ENCODE results near the gene AFF3.

GRCh38 chr2:99743146-99743545 lies 399.2 kb downstream of the AFF3 start:
- no peak for TF ChIP-seq CTCF (IDR thresholded peaks at IDR 0.05; ENCODE audit: poor library complexity)
- no peak for TF ChIP-seq EZH2 (IDR thresholded peaks at IDR 0.05; ENCODE audit: borderline replicate concordance)
- no peak for TF ChIP-seq EZH2phosphoT487 (IDR thresholded peaks at IDR 0.05; ENCODE audit: low read depth, severe bottlenecking, unreplicated experiment)

Measured in hepatocyte (in vitro differentiated cells).